ENCODE results near the gene FBXO21.

GRCh38 chr12:117101953-117102799 is 88.1 kb downstream of the FBXO21 start:
- TF ChIP-seq, protein P1, sequence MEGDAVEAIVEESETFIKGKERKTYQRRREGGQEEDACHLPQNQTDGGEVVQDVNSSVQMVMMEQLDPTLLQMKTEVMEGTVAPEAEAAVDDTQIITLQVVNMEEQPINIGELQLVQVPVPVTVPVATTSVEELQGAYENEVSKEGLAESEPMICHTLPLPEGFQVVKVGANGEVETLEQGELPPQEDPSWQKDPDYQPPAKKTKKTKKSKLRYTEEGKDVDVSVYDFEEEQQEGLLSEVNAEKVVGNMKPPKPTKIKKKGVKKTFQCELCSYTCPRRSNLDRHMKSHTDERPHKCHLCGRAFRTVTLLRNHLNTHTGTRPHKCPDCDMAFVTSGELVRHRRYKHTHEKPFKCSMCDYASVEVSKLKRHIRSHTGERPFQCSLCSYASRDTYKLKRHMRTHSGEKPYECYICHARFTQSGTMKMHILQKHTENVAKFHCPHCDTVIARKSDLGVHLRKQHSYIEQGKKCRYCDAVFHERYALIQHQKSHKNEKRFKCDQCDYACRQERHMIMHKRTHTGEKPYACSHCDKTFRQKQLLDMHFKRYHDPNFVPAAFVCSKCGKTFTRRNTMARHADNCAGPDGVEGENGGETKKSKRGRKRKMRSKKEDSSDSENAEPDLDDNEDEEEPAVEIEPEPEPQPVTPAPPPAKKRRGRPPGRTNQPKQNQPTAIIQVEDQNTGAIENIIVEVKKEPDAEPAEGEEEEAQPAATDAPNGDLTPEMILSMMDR (IDR thresholded peaks at IDR 0.05 in 4 of 5, conservative IDR thresholded peaks at IDR 0.05 in 1 of 5) = no peak
- no peak for TF ChIP-seq POLR2A (IDR thresholded peaks at IDR 0.05)

Measured in gastrocnemius medialis (tissue), 4 donors.